Fibroblast of the aortic adventitia (primary cell): ENCODE measurements around the gene CXorf58. TPM values are rescaled to one million over a fixed set of nuclear protein-coding genes. Genes with fewer than 3 reads are reported as not detected.
A peak's percentile ranks its signal among the peaks of the same experiment; 100 is the strongest.

Experiments
- DNase-seq: peaks from one replicate; pipeline ENCODE4 v3.0.0-alpha.2; 2010; ENCODE audit warnings: low read depth
- H3K4me3 ChIP-seq: 2 replicates; pipeline ENCODE4 v1.5.1; 2011; ENCODE audit warnings: low read depth, mild to moderate bottlenecking, control low read depth, low read length, moderate library complexity
- total RNA-seq: library from RNA; depleted of rRNA; stranded (reverse); fragments of >200 nt; gene quantifications from 2 replicates; pipeline ENCODE4 v1.2.3, GENCODE V29; 2012; ENCODE audit warnings: low replicate concordance
- TF ChIP-seq, protein P1 (sequence below): IDR thresholded peaks from 2 replicates; pipeline ENCODE4 v1.5.1; 2011; ENCODE audit warnings: mild to moderate bottlenecking, low read length, control low read depth, inconsistent platforms; ENCODE audit not compliant: insufficient read depth

Gene CXorf58
- total RNA-seq, 1 donor: not detected

DNA sequence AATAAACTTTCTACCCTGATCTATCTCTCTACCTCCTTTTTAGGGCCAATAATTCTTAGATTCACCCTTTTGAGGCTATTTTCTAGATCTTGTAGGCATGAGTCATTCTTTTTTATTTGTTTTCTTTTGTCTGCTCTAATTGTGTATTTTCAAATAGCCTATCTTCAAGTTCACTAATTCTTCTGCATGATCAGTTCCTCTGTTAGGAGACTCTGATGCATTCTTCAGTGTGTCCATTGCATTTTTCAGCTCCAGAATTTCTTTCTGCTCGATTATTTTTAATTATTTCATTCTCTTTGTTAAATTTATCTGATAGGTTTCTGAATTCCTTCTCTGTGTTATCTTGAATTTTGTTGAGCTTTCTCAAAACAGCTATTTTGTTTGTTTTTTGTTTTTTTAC is 11.3 kb downstream of the CXorf58 start:
- H3K4me3 ChIP-seq: no peak overlapping the region
- TF ChIP-seq, protein P1, sequence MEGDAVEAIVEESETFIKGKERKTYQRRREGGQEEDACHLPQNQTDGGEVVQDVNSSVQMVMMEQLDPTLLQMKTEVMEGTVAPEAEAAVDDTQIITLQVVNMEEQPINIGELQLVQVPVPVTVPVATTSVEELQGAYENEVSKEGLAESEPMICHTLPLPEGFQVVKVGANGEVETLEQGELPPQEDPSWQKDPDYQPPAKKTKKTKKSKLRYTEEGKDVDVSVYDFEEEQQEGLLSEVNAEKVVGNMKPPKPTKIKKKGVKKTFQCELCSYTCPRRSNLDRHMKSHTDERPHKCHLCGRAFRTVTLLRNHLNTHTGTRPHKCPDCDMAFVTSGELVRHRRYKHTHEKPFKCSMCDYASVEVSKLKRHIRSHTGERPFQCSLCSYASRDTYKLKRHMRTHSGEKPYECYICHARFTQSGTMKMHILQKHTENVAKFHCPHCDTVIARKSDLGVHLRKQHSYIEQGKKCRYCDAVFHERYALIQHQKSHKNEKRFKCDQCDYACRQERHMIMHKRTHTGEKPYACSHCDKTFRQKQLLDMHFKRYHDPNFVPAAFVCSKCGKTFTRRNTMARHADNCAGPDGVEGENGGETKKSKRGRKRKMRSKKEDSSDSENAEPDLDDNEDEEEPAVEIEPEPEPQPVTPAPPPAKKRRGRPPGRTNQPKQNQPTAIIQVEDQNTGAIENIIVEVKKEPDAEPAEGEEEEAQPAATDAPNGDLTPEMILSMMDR: no peak
- DNase-seq: no peak

GRCh38 chrX:23919706-23920320 is 12.0 kb downstream of the CXorf58 start:
- TF ChIP-seq, protein P1: no peak
- peak; percentile 56 for DNase-seq
- H3K4me3 ChIP-seq: no peak overlapping the region

- no peak for DNase-seq
- no peak overlapping the region for H3K4me3 ChIP-seq
- TF ChIP-seq, protein P1: no peak
Observed at GRCh38 chrX:23926015-23926414, 18.2 kb downstream of the CXorf58 start.

DNA sequence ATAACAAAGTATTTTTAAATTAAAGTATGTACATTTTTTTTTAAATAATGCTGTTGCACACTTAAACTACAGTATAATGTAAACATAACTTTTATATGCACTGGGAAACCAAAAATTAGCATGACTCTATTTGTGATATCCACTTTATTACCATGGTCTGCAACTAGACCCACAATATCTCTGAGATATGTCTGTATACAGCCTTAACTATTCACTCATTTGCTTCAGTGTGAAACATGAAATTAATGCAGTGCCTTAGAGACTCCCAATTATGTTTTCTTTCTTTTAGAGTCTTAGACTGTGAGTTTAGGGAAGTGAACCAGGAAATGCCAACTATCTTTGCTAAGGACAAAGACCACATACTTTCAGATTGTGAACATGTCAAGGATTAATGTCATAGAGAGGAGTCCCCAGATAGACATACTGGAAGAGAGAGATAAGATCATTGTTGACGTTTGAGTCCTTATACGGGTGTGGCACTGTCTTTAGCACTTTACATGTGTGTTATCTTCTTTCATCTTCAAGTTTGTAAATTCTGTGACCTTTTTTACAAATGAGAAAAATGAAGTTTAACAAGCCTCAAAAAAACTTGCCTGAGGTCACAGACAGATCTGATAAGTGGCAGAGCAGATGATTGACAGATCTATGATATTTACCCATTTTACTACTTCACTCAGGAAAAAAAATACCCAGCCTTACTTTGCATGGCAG is 23.2 kb downstream of the CXorf58 start:
- TF ChIP-seq, protein P1: no peak
- no peak for DNase-seq
- H3K4me3 ChIP-seq: no peak overlapping the region

DNA sequence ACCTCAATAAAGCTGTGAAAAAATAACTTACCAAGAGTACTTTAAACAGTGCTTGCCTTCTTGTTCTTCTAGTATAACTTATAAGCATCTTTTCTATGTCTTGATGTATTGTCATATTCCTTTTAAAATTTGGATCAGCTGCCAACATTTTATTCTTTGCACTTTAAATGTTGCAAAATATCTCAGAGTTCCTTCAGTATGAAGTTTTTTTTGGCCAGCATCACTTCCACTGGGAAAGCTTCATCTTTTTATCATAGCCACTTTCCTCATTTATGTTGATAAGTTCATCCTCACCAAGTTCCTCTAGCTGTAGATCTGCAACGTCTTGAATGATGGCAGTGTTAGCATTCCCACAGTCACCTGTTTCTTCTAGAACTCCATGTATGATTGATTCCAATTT is 24.2 kb downstream of the CXorf58 start:
- peak; percentile 56 for DNase-seq
- TF ChIP-seq, protein P1: no peak
- no peak overlapping the region for H3K4me3 ChIP-seq

DNA sequence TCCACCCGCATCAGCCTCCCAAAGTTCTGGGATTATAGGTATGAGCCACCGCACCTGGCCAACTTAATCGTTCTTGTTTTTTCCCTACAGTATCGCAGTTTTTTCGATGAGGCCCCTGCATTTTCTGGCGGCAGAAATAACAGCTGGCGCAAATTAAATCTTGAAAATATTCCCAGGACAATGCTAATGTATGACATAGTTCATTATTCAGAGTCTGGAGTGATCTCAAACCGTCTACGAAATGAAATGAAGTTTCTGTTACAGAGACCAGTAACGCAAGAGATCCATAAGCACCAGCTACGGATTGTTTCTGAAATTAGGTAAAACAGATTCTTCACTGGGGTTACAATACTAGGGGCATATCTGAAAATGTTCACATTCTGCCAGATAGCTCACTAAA is 27.3 kb downstream of the CXorf58 start:
- no peak overlapping the region for H3K4me3 ChIP-seq
- DNase-seq: peak; percentile 66
- TF ChIP-seq, protein P1: no peak
